ENCODE measurements around the gene SEMA3G.

DNA sequence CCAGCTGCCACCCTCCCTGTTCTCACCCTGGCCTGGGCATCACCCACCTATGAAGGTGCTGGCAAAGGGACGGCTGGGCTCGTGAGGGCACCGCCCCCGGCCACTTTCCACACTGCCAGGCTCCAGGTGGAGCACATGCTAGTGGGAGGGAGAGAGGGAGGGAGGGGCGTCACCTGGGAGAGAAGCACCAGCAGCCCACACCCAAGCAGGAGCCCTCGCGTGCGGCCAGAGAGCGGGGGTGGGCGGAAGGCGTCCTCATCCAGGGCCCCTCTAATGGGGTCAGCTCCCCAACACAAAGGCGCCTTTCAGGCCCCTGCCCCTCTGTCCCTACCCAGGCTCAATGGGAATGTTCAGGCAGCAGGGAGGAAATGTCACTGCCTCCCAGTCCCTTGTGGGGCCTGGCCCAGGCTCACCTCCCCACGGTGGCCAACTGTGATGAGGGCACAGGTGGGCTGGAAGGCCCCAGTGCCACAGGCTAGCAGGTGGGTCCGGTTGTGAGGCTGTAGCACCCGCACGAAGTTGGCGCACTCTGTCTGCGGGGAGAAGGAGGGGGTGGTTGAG lies 3.1 kb downstream of the SEMA3G start:
- TF ChIP-seq CTCF (IDR thresholded peaks at IDR 0.05; ENCODE audit: borderline replicate concordance, extremely low read depth, low read length, poor library complexity, severe bottlenecking) (no peak), EZH2 (IDR thresholded peaks at IDR 0.05; ENCODE audit: borderline replicate concordance, low read depth, low read length, severe bottlenecking) (no peak)
